Stimulated activated naive CD4-positive, alpha-beta T cell treated with Interleukin-2 at 50 U/mL for 16 hours (primary cell): ENCODE results near the gene DZIP3.
"Not testable (repeated sequence)": the region's sequence is repeated elsewhere in the genome, so short reads cannot be mapped to it uniquely, and the experiment has no call there.

Experiments
- DNase-seq: peaks from one replicate; lab custom pipeline; 2025; lab: John Stamatoyannopoulos, UW

The DZIP3 gene

DNA sequence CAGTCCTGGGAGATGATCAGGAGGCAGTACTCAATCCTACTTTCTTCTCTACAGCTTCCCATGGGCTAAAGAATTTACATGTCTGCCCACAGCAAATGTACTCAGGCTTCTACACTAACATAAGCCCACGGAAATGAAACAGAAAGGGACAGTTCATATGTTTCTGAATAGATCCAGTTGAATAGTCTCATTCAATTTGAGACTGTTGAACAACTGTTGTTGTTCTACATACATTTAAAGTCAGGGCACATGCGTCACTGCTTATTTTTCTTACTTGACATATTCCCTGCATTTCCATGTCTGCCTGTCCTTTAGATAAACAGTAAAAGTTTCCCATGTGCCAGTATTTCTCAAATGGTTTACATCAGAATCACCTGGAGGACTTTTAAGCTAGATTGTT lies 102.8 kb downstream of the DZIP3 start:
- not testable (repeated sequence) for DNase-seq

DNA sequence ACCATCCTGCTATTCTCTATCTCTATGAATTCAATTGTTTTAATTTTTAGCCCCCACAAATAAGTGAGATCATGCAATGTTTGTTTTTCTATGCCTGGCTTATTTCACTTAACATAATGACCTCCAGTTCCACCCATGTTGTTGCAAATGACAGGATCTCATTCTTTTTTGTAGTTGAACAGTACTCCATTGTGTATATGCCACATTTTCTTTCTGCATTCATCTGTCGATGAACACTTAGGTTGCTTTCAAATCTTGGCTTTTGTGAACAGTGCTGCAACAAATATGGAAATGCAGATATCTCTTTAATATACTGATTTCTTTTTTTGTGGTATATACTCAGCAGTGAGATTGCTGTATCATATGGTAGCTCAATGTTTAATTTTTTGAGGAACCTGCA lies 108.9 kb downstream of the DZIP3 start:
- DNase-seq, result no peak

DNA sequence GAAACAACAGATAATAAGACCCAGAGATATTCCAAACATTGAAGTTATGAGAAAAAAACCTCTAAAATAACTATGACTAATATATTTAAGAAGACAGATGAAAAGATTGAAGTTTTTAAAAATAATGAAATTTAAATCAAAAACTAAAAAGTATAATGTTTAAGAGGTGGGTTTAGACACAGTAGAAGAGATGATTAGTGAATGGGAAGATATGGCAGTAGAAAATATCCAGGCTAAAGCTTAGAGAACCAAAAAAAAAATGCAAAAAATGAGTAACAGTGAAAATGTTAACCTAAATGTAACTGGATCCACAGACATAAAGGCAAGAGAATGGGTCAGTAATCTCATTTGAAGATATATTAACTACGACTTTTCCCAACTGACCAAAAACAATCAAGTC lies 115.5 kb downstream of the DZIP3 start:
- no peak for DNase-seq

DNA sequence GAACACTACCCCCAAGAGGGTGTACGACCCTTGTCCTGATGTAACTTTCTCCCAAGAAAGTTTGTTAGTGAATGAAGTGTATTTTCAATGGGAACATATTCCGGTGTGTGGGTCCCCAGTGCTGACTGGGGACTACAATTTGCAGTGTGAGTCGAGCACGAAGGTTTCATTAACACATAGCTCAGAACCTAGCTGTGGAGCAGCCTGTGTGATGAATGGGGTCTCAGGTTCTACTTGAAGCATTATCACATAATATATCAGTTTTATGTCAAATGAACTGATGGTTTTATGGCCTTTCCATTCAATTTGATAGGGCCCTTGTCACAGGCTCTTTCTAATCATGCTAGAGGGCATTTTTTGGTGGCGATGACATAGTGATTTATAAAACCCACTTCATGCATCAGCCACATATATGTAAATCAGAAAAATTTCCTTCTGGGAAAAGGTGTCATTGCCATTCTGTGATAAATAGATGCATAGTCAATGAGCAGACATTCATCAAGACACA lies 123.5 kb downstream of the DZIP3 start:
- DNase-seq, result no peak

DNA sequence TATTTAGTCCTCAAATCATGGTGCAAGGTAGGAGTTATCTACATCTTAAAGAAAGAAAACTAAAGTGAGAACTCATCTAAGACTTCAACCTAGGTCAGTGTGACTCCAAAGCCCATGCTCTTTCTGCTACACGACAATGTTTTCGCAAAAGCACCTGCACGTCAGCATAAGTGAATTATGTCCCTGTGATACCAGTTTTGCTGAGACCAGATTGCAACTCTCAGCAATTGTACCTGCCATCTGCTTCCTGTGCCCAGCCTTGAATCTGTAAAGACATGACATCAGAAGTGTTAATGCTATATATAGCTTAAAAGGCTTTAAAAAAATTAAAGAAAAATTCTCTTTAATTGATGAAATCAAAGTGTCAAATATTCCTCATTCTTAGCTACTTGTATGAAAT lies 124.3 kb downstream of the DZIP3 start:
- DNase-seq, result no peak

DNA sequence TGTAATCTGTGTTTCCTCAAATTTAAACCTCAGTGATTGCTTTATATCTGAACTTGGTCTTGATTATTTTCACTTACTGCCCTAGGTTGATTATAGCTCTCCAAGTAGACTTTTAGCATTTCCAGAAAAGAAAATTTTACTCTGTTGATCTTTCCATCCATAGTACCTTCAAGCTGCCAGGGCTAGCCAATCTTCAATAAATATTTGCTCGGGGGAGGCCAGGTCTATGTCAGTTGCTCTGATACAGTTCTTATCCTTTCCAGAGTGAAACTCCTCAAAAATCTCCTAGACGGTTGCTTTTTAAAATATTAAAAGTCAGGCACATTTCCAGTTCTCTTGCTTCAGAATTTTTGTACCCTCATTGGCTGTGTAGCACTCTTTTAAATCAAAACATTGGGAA lies 128.9 kb downstream of the DZIP3 start:
- DNase-seq, result no peak

DNA sequence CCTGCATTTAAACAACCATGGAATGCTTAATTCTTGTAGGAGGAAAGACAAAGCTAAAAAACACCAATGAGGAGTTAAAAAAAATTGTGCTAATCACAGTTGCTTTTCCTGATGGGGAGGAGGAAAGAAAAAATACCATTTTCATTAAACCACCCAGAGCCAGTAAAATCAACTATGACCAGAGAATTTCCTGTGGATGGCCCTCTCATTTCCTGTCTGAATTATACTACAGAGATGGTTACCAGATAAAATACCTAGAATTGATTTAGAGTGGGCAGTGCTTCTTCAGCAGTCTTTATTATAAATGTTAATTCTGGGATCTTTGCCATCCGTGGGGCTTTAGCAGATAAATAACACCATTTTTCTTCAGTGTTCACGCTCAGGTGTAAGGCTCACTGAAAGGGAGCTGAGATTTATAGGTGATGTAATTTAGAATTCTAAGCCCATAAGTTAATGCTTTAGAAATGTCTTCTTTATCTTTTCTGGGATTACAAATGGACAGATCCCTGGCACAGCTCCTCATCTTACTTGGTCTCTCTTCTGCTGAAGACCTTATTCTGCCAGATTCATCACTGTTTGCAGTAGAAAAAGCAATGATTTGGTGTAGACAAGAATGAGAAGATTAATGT lies 129.8 kb downstream of the DZIP3 start:
- DNase-seq, result no peak

DNA sequence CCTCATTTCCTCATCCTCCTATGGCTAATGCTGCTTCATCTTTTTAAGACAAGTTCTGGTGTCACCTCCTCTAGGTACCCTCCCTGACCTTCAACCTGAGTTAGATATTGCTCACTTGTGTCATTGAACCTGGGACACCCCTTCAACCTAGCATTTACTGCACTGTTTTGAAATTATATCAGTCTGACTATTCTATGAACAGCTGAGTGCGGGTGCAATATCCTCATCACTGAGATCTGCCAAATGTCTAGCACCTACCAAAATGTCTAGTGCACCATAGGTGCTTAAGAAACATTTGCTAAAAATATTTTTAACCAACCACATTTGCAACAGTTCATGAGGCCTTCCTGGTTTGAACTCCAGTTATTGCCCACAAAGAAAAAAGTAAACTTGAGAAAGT lies 133.2 kb downstream of the DZIP3 start:
- no peak for DNase-seq

DNA sequence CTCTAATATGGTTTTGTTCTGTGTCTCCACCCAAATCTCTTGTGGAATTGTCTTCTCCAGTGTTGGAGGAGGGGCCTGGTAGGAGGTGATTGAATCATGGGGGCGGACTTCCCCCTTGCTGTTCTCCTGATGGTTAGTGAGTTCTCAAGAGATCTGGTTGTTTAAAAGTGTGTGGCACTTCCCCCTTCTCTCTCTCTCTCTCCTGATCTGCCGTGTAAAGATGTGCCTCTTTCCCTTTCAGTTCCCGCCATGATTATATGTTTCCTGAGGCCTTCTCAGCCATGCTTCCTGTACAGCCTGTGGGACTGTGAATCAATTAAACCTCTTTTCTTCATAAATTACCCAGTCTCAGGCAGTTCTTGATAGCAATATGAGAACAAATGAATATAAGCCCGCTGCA lies 134.6 kb downstream of the DZIP3 start:
- no peak for DNase-seq

DNA sequence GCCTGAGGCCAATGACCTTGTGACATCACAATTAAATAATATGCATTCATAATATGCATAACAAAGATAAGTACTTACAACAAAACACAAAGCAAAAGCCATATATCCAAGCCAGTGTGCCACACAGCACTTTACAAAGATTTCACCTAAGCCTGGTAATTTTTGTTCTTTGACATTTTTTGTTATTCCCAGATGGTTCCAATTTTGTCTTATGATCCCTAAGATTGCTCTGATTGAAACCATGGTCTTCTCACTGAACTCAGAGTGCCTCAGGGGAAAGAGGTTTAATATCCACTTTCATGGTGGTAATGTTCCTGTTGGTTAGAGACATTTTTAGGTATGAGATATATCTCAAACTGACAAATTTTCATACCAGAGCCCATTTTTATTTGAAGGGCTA lies 138.6 kb downstream of the DZIP3 start:
- no peak for DNase-seq

DNA sequence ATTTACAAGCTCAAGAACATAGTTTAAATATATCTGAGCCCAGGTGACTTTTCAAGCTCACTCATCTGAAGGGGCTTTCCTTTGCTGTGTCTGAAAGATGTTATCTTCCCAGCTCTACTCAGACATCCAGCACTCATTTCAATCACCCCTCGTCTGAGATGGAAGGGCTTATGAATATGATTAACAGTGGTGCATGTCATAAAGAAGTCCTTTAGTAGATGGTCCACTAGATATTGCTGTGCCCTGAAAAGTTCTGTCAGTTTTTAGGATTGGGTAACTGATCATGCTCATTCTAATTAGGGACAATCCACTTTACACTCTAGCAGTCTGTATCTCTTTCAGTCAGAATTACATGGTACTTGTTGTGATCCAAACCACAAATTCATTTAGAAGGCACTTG lies 139.4 kb downstream of the DZIP3 start:
- no peak for DNase-seq

DNA sequence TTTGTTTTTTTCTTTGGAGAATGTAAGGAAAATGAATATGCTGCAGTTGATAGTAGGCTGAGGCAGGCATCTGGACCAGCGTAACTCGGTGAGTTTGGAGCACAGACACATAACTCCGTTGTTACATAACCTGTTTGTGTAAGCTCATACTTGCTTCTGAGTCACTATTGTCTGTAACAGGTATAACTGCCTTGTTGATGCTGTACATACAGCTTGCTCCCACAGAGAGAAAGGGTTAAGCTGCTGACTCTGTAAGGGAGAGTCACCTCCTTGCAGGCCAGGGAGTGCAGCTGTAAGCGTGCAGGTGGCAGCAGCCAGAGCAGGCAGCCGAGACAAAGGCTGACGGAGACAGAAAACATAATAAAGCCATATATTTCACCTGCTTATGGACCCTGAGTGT lies 147.3 kb downstream of the DZIP3 start:
- no peak for DNase-seq

DNA sequence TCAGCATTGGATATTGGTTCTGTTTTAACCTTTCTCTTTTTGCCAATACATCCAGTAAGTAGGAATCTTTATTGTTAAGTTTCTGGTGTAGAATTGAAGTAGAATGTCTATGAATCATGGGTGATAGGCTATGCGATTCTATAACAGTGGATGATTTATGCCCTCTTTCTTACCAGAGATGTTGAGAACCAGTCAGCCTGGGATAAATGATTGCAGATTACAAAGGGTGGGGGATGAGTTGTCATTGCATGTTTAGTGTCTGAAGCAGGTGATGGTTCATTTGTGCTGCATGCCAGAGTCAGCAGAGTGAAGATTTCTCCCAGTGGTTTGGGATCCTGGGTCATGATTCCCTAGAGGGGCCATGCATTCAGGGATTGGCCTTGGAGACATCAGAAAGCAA lies 153.4 kb downstream of the DZIP3 start:
- DNase-seq, result no peak
